Tibial nerve (tissue), 4 donors: ENCODE data around the gene PLSCR3. TPM values are rescaled to one million over a fixed set of nuclear protein-coding genes. Genes with fewer than 3 reads are reported as not detected.

Source experiments
- DNase-seq, 2 donors: peaks; one replicate each; pipeline ENCODE4 v3.0.0-alpha.2; 2019; ENCODE audit warnings: low spot score in 2 of 2
- H3K27ac ChIP-seq, 4 donors: fragments of 200-600 bp; sonication (generic) in 3 of 4; one replicate each; pipeline ENCODE4 v1.5.1; 2017 to 2019; ENCODE audit warnings: mild to moderate bottlenecking in 1 of 4
- H3K27me3 ChIP-seq, 2 donors: fragments of 200-600 bp; sonication (generic) in 1 of 2; one replicate each; pipeline versions ENCODE4 v1.5.1 to v1.6.0; 2017 to 2019
- H3K36me3 ChIP-seq, 3 donors: fragments of 200-600 bp; sonication (generic); one replicate each; pipeline ENCODE4 v1.5.1; 2018 to 2019
- H3K4me1 ChIP-seq, 4 donors: fragments of 200-600 bp; sonication (generic) in 3 of 4; one replicate each; pipeline ENCODE4 v1.5.1; 2017 to 2019
- H3K4me3 ChIP-seq, 4 donors: fragments of 200-600 bp; sonication (generic) in 3 of 4; one replicate each; pipeline ENCODE4 v1.5.1; 2017 to 2019; ENCODE audit warnings: mild to moderate bottlenecking in 1 of 4, moderate library complexity in 1 of 4
- H3K9me3 ChIP-seq, 4 donors: fragments of 200-600 bp; sonication (generic) in 3 of 4; one replicate each; pipeline ENCODE4 v1.5.1; 2017 to 2019
- EP300 ChIP-seq, 2 donors: sonication (generic); formaldehyde crosslinking; IDR thresholded peaks; one replicate each; pipeline ENCODE4 v1.6.1; 2017; ENCODE audit warnings: antibody characterized with exemption in 2 of 2, mild to moderate bottlenecking in 1 of 2
- POLR2A ChIP-seq, 2 donors: fragments of 450-650 bp; IDR thresholded peaks; one replicate each; pipeline ENCODE4 v1.6.1; 2017; ENCODE audit warnings: antibody characterized with exemption in 2 of 2, mild to moderate bottlenecking in 2 of 2, moderate library complexity in 2 of 2
- WGBS, 2 donors: methylation state at CpG; one replicate each; pipeline ENCODE4 v1.1.5; 2018; 5-methylcytosine and 5-hydroxymethylcytosine counted together
- total RNA-seq, 4 donors: library from RNA; depleted of rRNA; stranded (reverse); fragments of >200 nt; gene quantifications; one replicate each; pipeline ENCODE4 v1.1.0, GENCODE V29; 2016
- TF ChIP-seq, protein P1 (sequence below), 5 experiments: fragments of 200-600 bp in 3 of 5; fragments of 450-650 bp in 2 of 5; sonication (generic) in 3 of 5; IDR thresholded peaks; one replicate each; pipeline ENCODE4 v1.5.1; 2016 to 2019; ENCODE audit warnings: antibody characterized with exemption in 5 of 5, mild to moderate bottlenecking in 3 of 5, moderate library complexity in 2 of 5

PLSCR3 gene
- total RNA-seq = 10 to 100 TPM; 28.7 to 55.5 (median 42.9) TPM

DNA sequence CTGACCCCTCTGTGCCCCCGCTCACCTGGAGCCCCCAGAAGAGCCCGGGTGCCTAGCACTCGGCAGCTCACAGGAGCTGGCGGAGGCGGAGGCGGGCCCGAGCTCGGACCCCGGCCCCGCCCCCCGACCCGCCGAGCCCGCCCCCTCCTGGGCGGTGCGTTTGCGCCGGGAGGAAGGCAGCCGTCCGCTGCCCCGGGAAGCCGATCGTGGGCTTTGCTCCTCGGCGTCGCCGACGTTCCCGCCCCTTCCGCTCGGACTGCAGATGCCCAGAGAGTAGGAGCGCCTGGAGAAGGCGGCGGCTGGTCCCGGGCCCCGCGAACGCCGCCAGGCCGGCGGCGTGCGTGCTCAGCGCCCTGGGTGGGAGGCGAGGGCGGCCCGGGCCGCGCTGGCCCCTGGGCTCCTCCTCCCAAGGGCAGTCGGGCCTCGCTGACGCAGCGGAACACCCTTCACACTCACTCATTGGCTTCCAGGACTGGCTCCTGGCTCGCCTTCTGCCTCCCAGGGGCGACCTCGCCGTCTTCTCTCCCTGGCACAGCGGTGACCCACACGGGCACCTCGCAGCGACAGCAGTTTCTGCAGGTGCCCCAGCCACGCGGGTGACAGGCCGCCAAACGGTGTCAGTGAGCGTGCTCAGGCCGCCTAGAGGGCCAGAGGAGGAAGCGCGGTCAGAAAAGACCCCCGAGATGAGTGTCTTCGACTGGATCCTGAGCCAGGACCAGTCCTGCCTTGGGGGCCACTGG lies at the start of gene PLSCR3:
Gene PLSCR3 (minus strand): TSS at position 74 of the 740 bp plus-strand sequence. CDS start 415 bp downstream, outside the sequence.
- Histone ChIP-seq H3K36me3 (peaks cover 0 to 34% (median 0%) of the 10 kb centered on the region in 3 donors), H3K4me3 (peak within 1 kb of the TSS; percentile 77 to 95 (median 88)), H3K27ac (peak within 1 kb of the TSS; percentile 86 to 96 (median 91)), H3K9me3 (no peaks in the 10 kb centered on the region), H3K27me3 (no peaks in the 10 kb centered on the region), H3K4me1 (peaks cover 0 to 27% (median 15%) of the 10 kb centered on the region in 4 donors)
- peak; percentile 74 to 76 for DNase-seq
- 0% methylated on average over 12 to 23 of the region's 71 CpGs for WGBS, 2 donors
- peak in 1 of 2 donors; percentile 93 for TF ChIP-seq EP300 (IDR thresholded peaks at IDR 0.05)
- peak; percentile 83 to 90 for TF ChIP-seq POLR2A (IDR thresholded peaks at IDR 0.05)
- TF ChIP-seq, protein P1, sequence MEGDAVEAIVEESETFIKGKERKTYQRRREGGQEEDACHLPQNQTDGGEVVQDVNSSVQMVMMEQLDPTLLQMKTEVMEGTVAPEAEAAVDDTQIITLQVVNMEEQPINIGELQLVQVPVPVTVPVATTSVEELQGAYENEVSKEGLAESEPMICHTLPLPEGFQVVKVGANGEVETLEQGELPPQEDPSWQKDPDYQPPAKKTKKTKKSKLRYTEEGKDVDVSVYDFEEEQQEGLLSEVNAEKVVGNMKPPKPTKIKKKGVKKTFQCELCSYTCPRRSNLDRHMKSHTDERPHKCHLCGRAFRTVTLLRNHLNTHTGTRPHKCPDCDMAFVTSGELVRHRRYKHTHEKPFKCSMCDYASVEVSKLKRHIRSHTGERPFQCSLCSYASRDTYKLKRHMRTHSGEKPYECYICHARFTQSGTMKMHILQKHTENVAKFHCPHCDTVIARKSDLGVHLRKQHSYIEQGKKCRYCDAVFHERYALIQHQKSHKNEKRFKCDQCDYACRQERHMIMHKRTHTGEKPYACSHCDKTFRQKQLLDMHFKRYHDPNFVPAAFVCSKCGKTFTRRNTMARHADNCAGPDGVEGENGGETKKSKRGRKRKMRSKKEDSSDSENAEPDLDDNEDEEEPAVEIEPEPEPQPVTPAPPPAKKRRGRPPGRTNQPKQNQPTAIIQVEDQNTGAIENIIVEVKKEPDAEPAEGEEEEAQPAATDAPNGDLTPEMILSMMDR (IDR thresholded peaks at IDR 0.05) = peak in 4 of 5 experiments; percentile 28 to 72 (median 52)

DNA sequence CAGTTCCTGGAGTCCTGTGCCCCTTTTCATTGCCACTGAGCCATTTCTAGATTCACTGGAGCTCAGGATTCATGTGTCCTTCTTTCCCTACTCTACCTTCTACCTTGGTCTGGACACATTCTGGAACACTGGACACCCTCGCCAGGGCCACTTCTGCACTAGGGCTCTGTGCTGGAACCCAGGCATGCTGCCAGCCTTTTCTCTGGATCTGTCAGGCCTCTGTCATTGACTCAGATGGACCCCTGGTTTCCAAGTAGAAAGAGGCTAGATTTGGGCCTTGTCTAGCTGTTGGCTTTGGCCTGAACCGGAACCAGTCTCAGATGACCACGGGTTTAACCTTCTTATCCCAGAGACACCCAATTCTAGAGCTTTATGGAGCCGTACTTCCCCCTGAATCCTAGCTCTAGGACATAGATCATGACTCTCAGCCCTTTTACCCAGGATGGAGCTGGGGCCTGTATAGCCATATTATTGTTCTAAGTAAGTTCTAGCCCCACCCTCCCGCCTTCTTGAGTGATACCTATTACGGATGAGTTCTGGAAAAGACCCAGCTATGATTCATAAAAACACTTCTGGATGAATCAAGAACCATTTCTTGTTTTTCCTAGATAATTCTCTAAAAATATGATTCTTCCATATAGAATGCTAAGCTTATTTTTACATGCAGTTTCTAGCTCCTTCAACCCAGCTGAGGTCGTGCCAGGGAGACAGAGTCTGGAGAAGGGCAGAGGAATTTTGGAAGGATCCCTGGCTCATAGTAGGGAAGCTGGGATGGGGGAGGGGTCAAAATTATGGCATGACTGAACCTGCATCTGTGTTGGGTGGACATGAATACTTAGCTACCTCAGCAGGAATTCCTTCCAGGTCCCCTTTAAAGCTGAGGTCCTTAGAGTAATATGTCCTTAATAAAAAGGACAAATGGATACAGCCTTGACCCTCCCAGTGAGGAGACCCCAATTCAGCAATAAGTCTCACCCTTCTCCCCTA lies 49.5 kb upstream of the PLSCR3 start:
- Histone ChIP-seq H3K27me3 (peaks cover 0 to 83% of the 10 kb centered on the region in 2 donors), H3K4me1 (peaks cover 0 to 49% (median 28%) of the 10 kb centered on the region in 4 donors), H3K36me3 (no peaks in the 10 kb centered on the region), H3K9me3 (no peaks in the 10 kb centered on the region), H3K27ac (no peak overlapping the region), H3K4me3 (no peak overlapping the region)
- no peak for DNase-seq
- 73 to 84% methylated on average over 7 of the region's 7 CpGs for WGBS, 2 donors
- no peak for TF ChIP-seq EP300 (IDR thresholded peaks at IDR 0.05)
- TF ChIP-seq POLR2A (IDR thresholded peaks at IDR 0.05) = no peak
- TF ChIP-seq, protein P1 (IDR thresholded peaks at IDR 0.05) = no peak

DNA sequence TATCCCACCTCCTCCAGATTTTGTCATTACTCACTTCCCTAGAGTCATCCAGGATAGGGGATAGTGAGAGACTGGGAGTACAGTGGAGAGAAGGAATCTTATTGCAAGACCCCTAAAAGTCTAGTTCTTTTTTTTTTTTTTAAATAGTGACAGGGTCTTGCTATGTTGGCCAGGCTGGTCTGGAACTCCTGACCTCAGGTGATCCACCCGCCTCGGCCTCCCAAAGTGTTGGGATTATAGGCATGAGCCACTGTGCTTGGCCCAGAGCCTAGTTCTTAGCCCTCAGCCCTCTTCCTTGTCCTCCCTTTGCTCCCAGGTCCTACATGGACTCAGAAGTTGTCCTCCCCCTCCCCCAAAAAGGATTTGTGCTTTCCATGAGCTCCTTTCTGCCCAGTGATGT lies 47.8 kb upstream of the PLSCR3 start:
- Histone ChIP-seq H3K36me3 (no peaks in the 10 kb centered on the region), H3K9me3 (no peaks in the 10 kb centered on the region), H3K27ac (no peak overlapping the region), H3K27me3 (peaks cover 0 to 84% of the 10 kb centered on the region in 2 donors), H3K4me1 (peaks cover 0 to 66% (median 37%) of the 10 kb centered on the region in 4 donors), H3K4me3 (no peak overlapping the region)
- TF ChIP-seq EP300 (IDR thresholded peaks at IDR 0.05) (no peak), POLR2A (IDR thresholded peaks at IDR 0.05) (no peak)
- TF ChIP-seq, protein P1 (IDR thresholded peaks at IDR 0.05) = no peak
- no peak for DNase-seq
- 87 to 100% methylated on average over 2 of the region's 2 CpGs for WGBS, 2 donors

DNA sequence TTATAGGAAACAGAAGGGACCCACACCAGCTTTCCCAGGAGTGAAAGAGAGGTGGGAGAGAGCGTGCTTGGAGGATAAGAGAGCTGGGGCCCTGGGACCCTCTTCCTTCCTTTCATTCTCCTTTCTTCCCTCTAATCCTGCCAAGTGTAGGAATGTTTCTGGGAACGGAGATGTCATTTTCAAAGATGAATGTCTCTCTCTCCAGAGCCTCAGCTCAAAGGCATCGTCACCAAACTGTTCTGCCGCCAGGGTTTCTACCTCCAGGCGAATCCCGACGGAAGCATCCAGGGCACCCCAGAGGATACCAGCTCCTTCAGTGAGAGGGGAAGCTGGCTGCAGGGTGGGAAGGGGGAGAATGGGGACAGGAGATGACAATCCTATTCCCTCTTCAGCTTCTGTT lies 46.9 kb upstream of the PLSCR3 start:
- no peak for DNase-seq
- Histone ChIP-seq H3K9me3 (no peaks in the 10 kb centered on the region), H3K4me1 (peaks cover 0 to 68% (median 38%) of the 10 kb centered on the region in 4 donors), H3K36me3 (no peaks in the 10 kb centered on the region), H3K27me3 (peaks cover 0 to 81% of the 10 kb centered on the region in 2 donors), H3K4me3 (no peak overlapping the region), H3K27ac (no peak overlapping the region)
- TF ChIP-seq POLR2A (IDR thresholded peaks at IDR 0.05) (no peak), EP300 (IDR thresholded peaks at IDR 0.05) (no peak)
- TF ChIP-seq, protein P1 (IDR thresholded peaks at IDR 0.05) = no peak
- WGBS, 2 donors = 41 to 57% methylated on average over 7 of the region's 7 CpGs
